SU-DHL-6 (cell line): ENCODE measurements around the gene ANO2.

Source experiments
- H2AFZ ChIP-seq: fragments of 200-600 bp; sonication (generic); 2 replicates; pipeline ENCODE4 v1.6.1; 2014; ENCODE audit warnings: low read depth, mild to moderate bottlenecking, moderate library complexity, mixed read lengths, antibody characterized with exemption, low read length; ENCODE audit not compliant: severe bottlenecking
- H3F3A ChIP-seq: fragments of 200-600 bp; shearing (Covaris generic); 2 replicates; pipeline ENCODE4 v1.6.0; 2016; ENCODE audit warnings: antibody characterized with exemption, mild to moderate bottlenecking; ENCODE audit not compliant: insufficient read depth
- H3K27ac ChIP-seq: fragments of 200-600 bp; sonication (generic); 2 replicates; pipeline ENCODE4 v1.5.1; 2016; ENCODE audit warnings: low read depth, mild to moderate bottlenecking, low read length, moderate library complexity, mixed read lengths
- H3K27me3 ChIP-seq: fragments of 200-600 bp; sonication (generic), shearing (Covaris generic); 2 replicates; pipeline ENCODE4 v1.6.0; 2014; ENCODE audit warnings: mild to moderate bottlenecking, low read length
- H3K36me3 ChIP-seq: fragments of 200-600 bp; sonication (generic); 2 replicates; pipeline ENCODE4 v1.6.1; 2014; ENCODE audit warnings: mild to moderate bottlenecking, low read length, mixed read lengths
- H3K4me2 ChIP-seq: fragments of 300-600, 200-600 bp; shearing (Covaris generic), sonication (generic); 2 replicates; pipeline ENCODE4 v1.6.0; 2014; ENCODE audit warnings: low read length, low read depth, mild to moderate bottlenecking; ENCODE audit not compliant: poor library complexity, severe bottlenecking
- H3K4me3 ChIP-seq: fragments of 200-600 bp; sonication (generic); 2 replicates; pipeline ENCODE4 v1.5.1; 2014; ENCODE audit warnings: antibody characterized with exemption, low read length, mild to moderate bottlenecking, mixed read lengths; ENCODE audit not compliant: insufficient read depth, poor library complexity, severe bottlenecking
- H3K79me2 ChIP-seq: fragments of 200-600 bp; sonication (generic); 2 replicates; pipeline ENCODE4 v1.6.1; 2014; ENCODE audit warnings: mild to moderate bottlenecking, low read length, moderate library complexity; ENCODE audit not compliant: insufficient read depth
- H3K9ac ChIP-seq: fragments of 200-600 bp; sonication (generic); 2 replicates; pipeline ENCODE4 v1.7.0; 2014; ENCODE audit warnings: mild to moderate bottlenecking, low read length
- H3K9me2 ChIP-seq: fragments of 200-600 bp; sonication (generic); replicated peaks from 2 replicates; pipeline ENCODE4 v1.6.1; 2014; ENCODE audit warnings: low read length; ENCODE audit not compliant: insufficient read depth
- H3K9me3 ChIP-seq: fragments of 200-600 bp; sonication (generic); 2 replicates; pipeline ENCODE4 v1.6.1; 2014; ENCODE audit warnings: low read length, mixed read lengths; ENCODE audit not compliant: insufficient read depth
- H4K20me1 ChIP-seq: fragments of 200-600 bp; sonication (generic); 2 replicates; pipeline ENCODE4 v1.6.1; 2014; ENCODE audit warnings: low read depth, mild to moderate bottlenecking, antibody characterized with exemption, low read length, moderate library complexity, mixed read lengths
- CTCF ChIP-seq: fragments of 200-600 bp; sonication (generic); IDR thresholded peaks from one replicate; pipeline ENCODE4 v1.5.1; 2017; ENCODE audit warnings: antibody characterized with exemption, mild to moderate bottlenecking, low read length, moderate library complexity; ENCODE audit not compliant: insufficient read depth, poor library complexity, severe bottlenecking
- EZH2phosphoT487 ChIP-seq: fragments of 200-600 bp; sonication (generic), shearing (Covaris generic); conservative IDR thresholded peaks from 2 replicates; pipeline ENCODE4 v1.6.1; 2018; ENCODE audit warnings: mild to moderate bottlenecking, antibody characterized with exemption, low read length, moderate library complexity, mixed read lengths

The ANO2 gene

GRCh38 chr12:5952031-5952430 is 7.0 kb upstream of the ANO2 start:
- no peak for TF ChIP-seq EZH2phosphoT487
- TF ChIP-seq CTCF, result no peak
- H3K79me2 ChIP-seq, result no peaks in the 10 kb centered on the region
- no peaks in the 10 kb centered on the region for H3F3A ChIP-seq
- no peaks in the 10 kb centered on the region for H3K9me2 ChIP-seq
- no peak overlapping the region for H2AFZ ChIP-seq
- no peaks in the 10 kb centered on the region for H3K9me3 ChIP-seq
- no peaks in the 10 kb centered on the region for H4K20me1 ChIP-seq
- no peaks in the 10 kb centered on the region for H3K36me3 ChIP-seq
- H3K4me3 ChIP-seq, result no peak overlapping the region
- H3K9ac ChIP-seq, result no peak overlapping the region
- H3K27me3 ChIP-seq, result no peaks in the 10 kb centered on the region
- H3K4me2 ChIP-seq, result no peak overlapping the region
- H3K27ac ChIP-seq, result no peak overlapping the region

- no peaks in the 10 kb centered on the region for H3K9me3 ChIP-seq
- no peak overlapping the region for H3K4me2 ChIP-seq
- H3F3A ChIP-seq, result no peaks in the 10 kb centered on the region
- TF ChIP-seq CTCF, result no peak
- no peak for TF ChIP-seq EZH2phosphoT487
- no peak overlapping the region for H3K27ac ChIP-seq
- H4K20me1 ChIP-seq, result no peaks in the 10 kb centered on the region
- H3K27me3 ChIP-seq, result no peaks in the 10 kb centered on the region
- no peak overlapping the region for H2AFZ ChIP-seq
- H3K4me3 ChIP-seq, result no peak overlapping the region
- no peaks in the 10 kb centered on the region for H3K79me2 ChIP-seq
- H3K36me3 ChIP-seq, result no peaks in the 10 kb centered on the region
- H3K9ac ChIP-seq, result no peak overlapping the region
- no peaks in the 10 kb centered on the region for H3K9me2 ChIP-seq
Measured at GRCh38 chr12:5948696-5949095, 3.6 kb upstream of the ANO2 start.

GRCh38 chr12:5947006-5947405 is 1.9 kb upstream of the ANO2 start:
- no peaks in the 10 kb centered on the region for H3K36me3 ChIP-seq
- H2AFZ ChIP-seq, result no peak overlapping the region
- H3K4me2 ChIP-seq, result no peak overlapping the region
- H3K27me3 ChIP-seq, result no peaks in the 10 kb centered on the region
- no peaks in the 10 kb centered on the region for H3K9me3 ChIP-seq
- H3K9me2 ChIP-seq, result no peaks in the 10 kb centered on the region
- H3F3A ChIP-seq, result no peaks in the 10 kb centered on the region
- H3K79me2 ChIP-seq, result no peaks in the 10 kb centered on the region
- H4K20me1 ChIP-seq, result no peaks in the 10 kb centered on the region
- TF ChIP-seq EZH2phosphoT487 (no peak), CTCF (no peak)
- H3K9ac ChIP-seq, result no peak overlapping the region
- no peak overlapping the region for H3K4me3 ChIP-seq
- no peak overlapping the region for H3K27ac ChIP-seq

- no peak overlapping the region for H3K4me3 ChIP-seq
- no peak overlapping the region for H3K9ac ChIP-seq
- H3K9me2 ChIP-seq, result no peaks in the 10 kb centered on the region
- no peaks in the 10 kb centered on the region for H4K20me1 ChIP-seq
- H3K9me3 ChIP-seq, result no peaks in the 10 kb centered on the region
- TF ChIP-seq EZH2phosphoT487 (no peak), CTCF (no peak)
- H3K27me3 ChIP-seq, result no peaks in the 10 kb centered on the region
- no peak overlapping the region for H3K4me2 ChIP-seq
- H3K27ac ChIP-seq, result no peak overlapping the region
- H3K36me3 ChIP-seq, result no peaks in the 10 kb centered on the region
- H3K79me2 ChIP-seq, result no peaks in the 10 kb centered on the region
- H3F3A ChIP-seq, result no peaks in the 10 kb centered on the region
- H2AFZ ChIP-seq, result no peak overlapping the region
Measured at GRCh38 chr12:5946388-5946787, 1.3 kb upstream of the ANO2 start.
